ENCODE data around the gene REM2.

REM2 gene

GRCh38 chr14:22893706-22894105, 10.7 kb downstream of the REM2 start:
- Histone ChIP-seq H3K4me3 (ENCODE audit: low read length) (no peak overlapping the region), H3K9ac (ENCODE audit: low read length) (no peak overlapping the region), H3K9me2 (replicated peaks; ENCODE audit: insufficient read depth, low read length) (no peaks in the 10 kb centered on the region), H3K4me2 (ENCODE audit: low read depth, low read length) (no peak overlapping the region), H3K9me3 (replicated peaks; ENCODE audit: insufficient read depth, low read length) (no peaks in the 10 kb centered on the region), H3K27me3 (replicated peaks; ENCODE audit: insufficient read depth, low read length) (no peaks in the 10 kb centered on the region), H3K27ac (ENCODE audit: low read length) (no peak overlapping the region), H3K4me1 (ENCODE audit: low read length) (no peaks in the 10 kb centered on the region), H3F3A (ENCODE audit: insufficient read depth, low read length) (0 out of 2 replicates have a peak, but pooled peaks cover 3% of the 10 kb centered on the region), H3K36me3 (replicated peaks; ENCODE audit: insufficient read depth, low read length) (no peaks in the 10 kb centered on the region), H3K79me2 (ENCODE audit: low read length) (no peaks in the 10 kb centered on the region), H4K20me1 (ENCODE audit: insufficient read depth, low read length) (no peaks in the 10 kb centered on the region), H2AFZ (ENCODE audit: low read length) (no peak overlapping the region)
- no peak for TF ChIP-seq CTCF (IDR thresholded peaks at IDR 0.05; ENCODE audit: low read length)
- TF ChIP-seq EZH2phosphoT487 (IDR thresholded peaks at IDR 0.05; ENCODE audit: low read length), result no peak
- TF ChIP-seq EZH2 (optimal IDR thresholded peaks at IDR 0.05; ENCODE audit: low read depth, low read length), result no peak
- no peak for DNase-seq

GRCh38 chr14:22895402-22895801, 12.4 kb downstream of the REM2 start:
- Histone ChIP-seq H3K4me3 (ENCODE audit: low read length) (no peak overlapping the region), H4K20me1 (ENCODE audit: insufficient read depth, low read length) (no peaks in the 10 kb centered on the region), H3K9ac (ENCODE audit: low read length) (no peak overlapping the region), H3F3A (ENCODE audit: insufficient read depth, low read length) (no peaks in the 10 kb centered on the region), H3K27ac (ENCODE audit: low read length) (no peak overlapping the region), H3K9me2 (replicated peaks; ENCODE audit: insufficient read depth, low read length) (no peaks in the 10 kb centered on the region), H3K27me3 (replicated peaks; ENCODE audit: insufficient read depth, low read length) (no peaks in the 10 kb centered on the region), H3K79me2 (ENCODE audit: low read length) (no peaks in the 10 kb centered on the region), H3K9me3 (replicated peaks; ENCODE audit: insufficient read depth, low read length) (no peaks in the 10 kb centered on the region), H3K4me2 (ENCODE audit: low read depth, low read length) (no peak overlapping the region), H2AFZ (ENCODE audit: low read length) (no peak overlapping the region), H3K36me3 (replicated peaks; ENCODE audit: insufficient read depth, low read length) (no peaks in the 10 kb centered on the region), H3K4me1 (ENCODE audit: low read length) (no peaks in the 10 kb centered on the region)
- no peak for TF ChIP-seq CTCF (IDR thresholded peaks at IDR 0.05; ENCODE audit: low read length)
- no peak for TF ChIP-seq EZH2phosphoT487 (IDR thresholded peaks at IDR 0.05; ENCODE audit: low read length)
- TF ChIP-seq EZH2 (optimal IDR thresholded peaks at IDR 0.05; ENCODE audit: low read depth, low read length), result no peak
- DNase-seq, result no peak

- Histone ChIP-seq H4K20me1 (ENCODE audit: insufficient read depth, low read length) (no peaks in the 10 kb centered on the region), H3K9me3 (replicated peaks; ENCODE audit: insufficient read depth, low read length) (no peaks in the 10 kb centered on the region), H3K4me1 (ENCODE audit: low read length) (no peaks in the 10 kb centered on the region)
These were observed 13.3 kb downstream of the REM2 start for GRCh38 chr14:22896356-22896755.

More at GRCh38 chr14:22896356-22896755, 13.3 kb downstream of the REM2 start:
- no peak for TF ChIP-seq EZH2 (optimal IDR thresholded peaks at IDR 0.05; ENCODE audit: low read depth, low read length)
- TF ChIP-seq CTCF (IDR thresholded peaks at IDR 0.05; ENCODE audit: low read length), result no peak
- no peak for TF ChIP-seq EZH2phosphoT487 (IDR thresholded peaks at IDR 0.05; ENCODE audit: low read length)
- Histone ChIP-seq H3K9ac (ENCODE audit: low read length) (no peak overlapping the region), H3K9me2 (replicated peaks; ENCODE audit: insufficient read depth, low read length) (no peaks in the 10 kb centered on the region), H3K4me3 (ENCODE audit: low read length) (no peak overlapping the region), H3F3A (ENCODE audit: insufficient read depth, low read length) (no peaks in the 10 kb centered on the region), H3K36me3 (replicated peaks; ENCODE audit: insufficient read depth, low read length) (no peaks in the 10 kb centered on the region), H3K79me2 (ENCODE audit: low read length) (no peaks in the 10 kb centered on the region), H2AFZ (ENCODE audit: low read length) (no peak overlapping the region), H3K4me2 (ENCODE audit: low read depth, low read length) (no peak overlapping the region), H3K27me3 (replicated peaks; ENCODE audit: insufficient read depth, low read length) (no peaks in the 10 kb centered on the region), H3K27ac (ENCODE audit: low read length) (no peak overlapping the region)
- no peak for DNase-seq
